Kidney epithelial cell (primary cell): ENCODE results near the gene SPINK8. TPM values are rescaled to one million over a fixed set of nuclear protein-coding genes. Genes with fewer than 3 reads are reported as not detected.
"Not testable (repeated sequence)": the region's sequence is repeated elsewhere in the genome, so short reads cannot be mapped to it uniquely, and the experiment has no call there.

Experiments
- DNase-seq: peaks from one replicate; pipeline ENCODE4 v3.0.0-alpha.2; 2010; ENCODE audit warnings: low read depth
- H3K27me3 ChIP-seq: 2 replicates; pipeline ENCODE4 v1.6.0; 2011; ENCODE audit warnings: low read length; ENCODE audit not compliant: control insufficient read depth, insufficient read depth
- H3K36me3 ChIP-seq: 2 replicates; pipeline ENCODE4 v1.5.1; 2011; ENCODE audit warnings: low read length; ENCODE audit not compliant: control insufficient read depth, insufficient read depth
- H3K4me3 ChIP-seq: 2 replicates; pipeline ENCODE4 v1.5.1; 2011; ENCODE audit warnings: low read depth, mild to moderate bottlenecking, control low read depth, low read length
- CTCF ChIP-seq: IDR thresholded peaks from 2 replicates; pipeline ENCODE4 v1.5.1; 2011; ENCODE audit warnings: mild to moderate bottlenecking, moderate library complexity, low read length, control low read depth, inconsistent platforms; ENCODE audit not compliant: insufficient read depth, poor library complexity, severe bottlenecking
- total RNA-seq: library from RNA; depleted of rRNA; stranded (reverse); fragments of >200 nt; gene quantifications from 2 replicates; pipeline ENCODE4 v1.2.3, GENCODE V29; 2015

The SPINK8 gene
- total RNA-seq, 1 donor from 2014 or later: not detected

DNA sequence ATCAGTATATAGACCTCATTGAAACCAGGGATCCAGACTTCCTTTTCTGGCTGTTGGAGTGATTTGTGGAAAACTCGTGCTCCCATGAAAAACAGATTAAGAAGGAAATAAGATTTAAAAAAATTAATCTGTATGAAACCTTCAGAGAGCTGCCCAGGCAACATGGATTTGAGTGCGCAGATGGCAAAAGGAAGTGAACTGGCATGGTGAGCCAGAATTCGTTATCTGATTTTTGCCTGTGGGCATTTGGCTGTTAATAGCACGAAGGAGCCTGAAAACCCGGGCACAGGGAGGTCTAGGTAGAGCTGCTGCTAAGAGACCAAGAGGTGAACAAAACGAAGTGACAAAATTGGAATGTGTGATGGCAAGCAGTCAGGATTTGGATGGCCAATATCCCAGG is 19.1 kb upstream of the SPINK8 start:
- DNase-seq: no peak
- Histone ChIP-seq H3K36me3 (no peaks in the 10 kb centered on the region), H3K4me3 (no peak overlapping the region), H3K27me3 (peaks cover 2% of the 10 kb centered on the region)
- no peak for TF ChIP-seq CTCF

DNA sequence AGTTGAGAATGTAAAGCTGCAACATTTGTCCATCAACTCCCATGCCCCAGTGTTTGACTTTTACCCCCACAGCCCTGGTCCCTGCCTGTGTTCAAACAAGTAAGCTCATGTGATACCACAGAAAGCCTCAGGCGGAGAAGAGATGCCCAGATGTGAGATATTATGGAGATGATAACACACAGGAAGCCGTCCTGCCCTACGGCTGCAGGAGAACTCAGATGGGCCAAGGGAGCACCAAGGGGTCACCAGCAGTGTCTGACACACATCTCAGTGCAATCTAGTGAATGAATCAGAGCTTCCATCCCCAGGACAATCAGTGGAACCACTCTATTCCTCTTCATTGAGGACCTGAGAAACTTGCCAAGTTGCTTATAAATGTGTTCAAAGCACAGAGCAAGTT is 14.0 kb upstream of the SPINK8 start:
- TF ChIP-seq CTCF: no peak
- DNase-seq: no peak
- no peak overlapping the region for H3K4me3 ChIP-seq
- no peaks in the 10 kb centered on the region for H3K27me3 ChIP-seq
- no peaks in the 10 kb centered on the region for H3K36me3 ChIP-seq

DNA sequence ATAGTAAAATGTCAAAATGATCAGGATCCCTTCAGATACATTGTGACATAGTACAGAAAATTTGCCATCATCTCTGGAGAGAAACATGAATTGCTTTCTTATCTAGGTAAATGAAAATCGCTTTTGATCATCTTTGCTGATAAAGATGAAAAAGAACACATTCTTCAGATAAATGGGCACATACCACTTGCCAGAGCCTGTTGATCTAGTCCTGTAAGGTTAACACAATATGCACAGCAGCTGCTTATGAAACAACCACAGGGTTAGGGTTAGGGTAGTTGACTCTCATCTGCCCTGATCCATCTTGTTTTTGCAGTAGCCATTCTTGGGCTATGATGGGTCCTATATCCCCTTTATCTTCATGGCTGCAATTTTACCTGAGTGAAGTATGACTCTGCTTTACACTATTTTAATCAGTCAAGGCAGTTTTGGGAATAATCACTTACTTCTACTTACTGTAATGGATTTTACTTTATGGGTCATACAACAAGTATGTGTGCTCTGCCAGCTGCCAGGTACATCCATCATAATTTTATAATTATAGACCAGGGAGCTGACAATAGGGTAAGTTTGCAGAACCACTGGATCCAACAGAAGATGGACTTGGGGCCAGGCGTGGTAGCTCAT is 12.6 kb upstream of the SPINK8 start:
- no peak overlapping the region for H3K4me3 ChIP-seq
- no peaks in the 10 kb centered on the region for H3K36me3 ChIP-seq
- no peak for DNase-seq
- no peak for TF ChIP-seq CTCF
- H3K27me3 ChIP-seq: no peaks in the 10 kb centered on the region

GRCh38 chr3:48344867-48345507 is 11.5 kb upstream of the SPINK8 start:
- no peaks in the 10 kb centered on the region for H3K27me3 ChIP-seq
- no peak overlapping the region for H3K4me3 ChIP-seq
- H3K36me3 ChIP-seq: no peaks in the 10 kb centered on the region
- TF ChIP-seq CTCF: no peak
- no peak for DNase-seq

DNA sequence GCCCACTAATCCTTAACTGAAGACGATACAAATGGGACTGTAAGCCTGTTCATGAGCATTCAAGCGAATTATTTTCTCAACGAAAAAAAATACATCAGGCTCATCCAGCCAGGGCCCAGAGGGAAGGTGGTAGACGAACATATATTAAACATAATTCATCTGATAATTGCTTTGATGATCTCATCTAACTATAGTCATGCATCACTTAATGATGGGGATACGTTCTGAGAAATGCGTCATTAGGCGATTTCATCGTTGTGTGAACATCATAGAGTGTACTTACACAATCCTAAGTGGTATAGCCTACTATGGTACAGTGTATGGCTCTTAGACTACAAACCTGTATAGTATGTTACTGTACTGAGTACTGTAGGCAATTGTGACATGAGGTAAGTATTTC is 10.0 kb upstream of the SPINK8 start:
- Histone ChIP-seq H3K4me3 (no peak overlapping the region), H3K36me3 (no peaks in the 10 kb centered on the region), H3K27me3 (no peaks in the 10 kb centered on the region)
- TF ChIP-seq CTCF: no peak
- DNase-seq: no peak

DNA sequence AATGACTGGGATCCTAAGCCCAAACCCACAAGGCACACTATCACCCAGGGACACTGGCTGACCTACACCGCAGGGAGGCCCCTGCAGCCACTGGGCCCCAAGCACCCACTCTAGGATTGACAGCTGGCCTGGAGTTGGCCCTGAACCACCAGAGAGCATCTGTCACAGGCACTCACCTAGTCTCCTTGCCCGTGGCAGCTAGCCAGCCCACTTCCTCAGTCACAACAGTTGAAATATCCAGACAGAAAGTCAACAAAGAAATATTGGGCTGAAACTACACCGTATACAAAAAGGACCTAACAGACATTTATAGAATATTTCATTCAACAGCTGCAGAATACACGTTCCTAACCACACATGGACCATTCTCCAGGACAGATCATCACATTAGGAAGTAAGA is 5.2 kb upstream of the SPINK8 start:
- no peak for DNase-seq
- H3K36me3 ChIP-seq: no peaks in the 10 kb centered on the region

DNA sequence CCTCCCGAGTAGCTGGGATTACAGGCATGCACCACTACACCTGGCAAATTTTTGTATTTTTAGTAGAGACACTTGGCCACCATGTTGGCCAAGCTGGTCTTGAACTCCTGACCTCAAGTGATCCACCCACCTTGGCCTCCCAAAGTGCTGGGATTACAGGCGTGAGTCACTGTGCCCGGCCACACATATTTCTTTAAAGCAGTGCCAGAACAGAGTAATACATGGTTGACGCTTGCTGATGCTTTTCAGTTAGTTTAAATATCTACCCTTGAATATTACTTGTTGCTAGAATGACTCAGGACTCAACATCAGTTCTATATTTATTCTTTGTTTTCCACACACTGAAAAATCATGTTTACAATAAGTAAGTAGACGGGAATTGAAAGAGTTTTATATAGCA is 4.1 kb upstream of the SPINK8 start:
- not testable (repeated sequence) for H3K4me3 ChIP-seq, DNase-seq, H3K36me3 ChIP-seq, H3K27me3 ChIP-seq

More for the DNA sequence above, 5.2 kb upstream of the SPINK8 start:
- TF ChIP-seq CTCF: no peak
- H3K4me3 ChIP-seq: no peak overlapping the region
- H3K27me3 ChIP-seq: no peaks in the 10 kb centered on the region

DNA sequence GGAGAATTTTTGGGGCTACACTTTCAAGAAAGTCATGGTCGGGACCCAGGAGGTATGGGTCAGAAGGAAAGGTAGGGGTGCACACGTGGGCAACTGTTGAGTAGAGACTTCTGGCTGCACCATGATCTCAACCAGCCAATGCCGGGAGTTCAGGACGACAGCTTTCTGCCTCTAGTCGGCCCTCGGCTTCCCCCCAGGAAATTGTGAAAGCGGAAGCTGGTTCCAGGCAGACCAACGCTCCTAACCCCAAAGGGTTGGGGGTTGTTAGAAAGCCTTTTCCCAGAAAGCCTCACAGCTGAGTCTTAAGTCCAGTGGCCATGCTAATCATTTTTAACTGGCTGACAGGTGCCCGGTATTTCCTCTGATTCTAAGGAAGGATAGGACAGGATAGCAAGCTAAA is 1.8 kb upstream of the SPINK8 start:
- not testable (repeated sequence) for H3K36me3 ChIP-seq, H3K27me3 ChIP-seq, DNase-seq, H3K4me3 ChIP-seq
